ENCODE data around the gene HOXB9.

Gene HOXB9

DNA sequence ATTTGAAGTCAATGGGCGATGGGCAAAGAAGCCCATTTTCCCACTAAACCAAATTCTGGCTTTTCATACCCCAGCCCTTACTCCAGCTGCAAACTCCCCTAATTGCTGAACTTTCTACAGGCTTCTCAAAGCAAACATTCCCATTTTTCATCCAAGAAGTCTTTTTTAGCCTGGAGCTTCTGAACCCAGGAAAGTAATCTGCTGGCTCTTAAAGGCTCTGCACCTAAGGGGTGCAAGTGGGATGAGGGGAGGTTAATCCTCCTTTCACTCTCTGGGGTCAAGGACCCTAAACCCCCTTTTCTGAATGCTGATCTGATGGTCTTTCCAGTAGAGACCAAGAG lies 17.7 kb downstream of the HOXB9 start:
- Histone ChIP-seq H3K9ac (ENCODE audit: low read length) (no peak overlapping the region), H3F3A (ENCODE audit: insufficient read depth, low read length) (peaks cover 4% of the 10 kb centered on the region), H3K9me2 (replicated peaks; ENCODE audit: insufficient read depth, low read length) (no peaks in the 10 kb centered on the region), H3K36me3 (replicated peaks; ENCODE audit: insufficient read depth, low read length) (no peaks in the 10 kb centered on the region), H3K79me2 (ENCODE audit: low read length) (no peaks in the 10 kb centered on the region), H2AFZ (ENCODE audit: low read length) (no peak overlapping the region), H3K4me3 (ENCODE audit: low read length) (no peak overlapping the region), H3K9me3 (replicated peaks; ENCODE audit: insufficient read depth, low read length) (no peaks in the 10 kb centered on the region), H3K4me2 (ENCODE audit: low read depth, low read length) (no peak overlapping the region), H4K20me1 (ENCODE audit: insufficient read depth, low read length) (no peaks in the 10 kb centered on the region), H3K4me1 (ENCODE audit: low read length) (peaks cover 8% of the 10 kb centered on the region; the same call in 1 of the 2 replicates), H3K27ac (ENCODE audit: low read length) (no peak overlapping the region), H3K27me3 (replicated peaks; ENCODE audit: insufficient read depth, low read length) (peaks cover 22% of the 10 kb centered on the region)
- DNase-seq = no peak
- no peak for TF ChIP-seq EZH2phosphoT487 (IDR thresholded peaks at IDR 0.05; ENCODE audit: low read length)
- TF ChIP-seq, protein P1, sequence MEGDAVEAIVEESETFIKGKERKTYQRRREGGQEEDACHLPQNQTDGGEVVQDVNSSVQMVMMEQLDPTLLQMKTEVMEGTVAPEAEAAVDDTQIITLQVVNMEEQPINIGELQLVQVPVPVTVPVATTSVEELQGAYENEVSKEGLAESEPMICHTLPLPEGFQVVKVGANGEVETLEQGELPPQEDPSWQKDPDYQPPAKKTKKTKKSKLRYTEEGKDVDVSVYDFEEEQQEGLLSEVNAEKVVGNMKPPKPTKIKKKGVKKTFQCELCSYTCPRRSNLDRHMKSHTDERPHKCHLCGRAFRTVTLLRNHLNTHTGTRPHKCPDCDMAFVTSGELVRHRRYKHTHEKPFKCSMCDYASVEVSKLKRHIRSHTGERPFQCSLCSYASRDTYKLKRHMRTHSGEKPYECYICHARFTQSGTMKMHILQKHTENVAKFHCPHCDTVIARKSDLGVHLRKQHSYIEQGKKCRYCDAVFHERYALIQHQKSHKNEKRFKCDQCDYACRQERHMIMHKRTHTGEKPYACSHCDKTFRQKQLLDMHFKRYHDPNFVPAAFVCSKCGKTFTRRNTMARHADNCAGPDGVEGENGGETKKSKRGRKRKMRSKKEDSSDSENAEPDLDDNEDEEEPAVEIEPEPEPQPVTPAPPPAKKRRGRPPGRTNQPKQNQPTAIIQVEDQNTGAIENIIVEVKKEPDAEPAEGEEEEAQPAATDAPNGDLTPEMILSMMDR (IDR thresholded peaks at IDR 0.05; ENCODE audit: low read length) = no peak
- TF ChIP-seq EZH2 (optimal IDR thresholded peaks at IDR 0.05; ENCODE audit: low read depth, low read length) = no peak

DNA sequence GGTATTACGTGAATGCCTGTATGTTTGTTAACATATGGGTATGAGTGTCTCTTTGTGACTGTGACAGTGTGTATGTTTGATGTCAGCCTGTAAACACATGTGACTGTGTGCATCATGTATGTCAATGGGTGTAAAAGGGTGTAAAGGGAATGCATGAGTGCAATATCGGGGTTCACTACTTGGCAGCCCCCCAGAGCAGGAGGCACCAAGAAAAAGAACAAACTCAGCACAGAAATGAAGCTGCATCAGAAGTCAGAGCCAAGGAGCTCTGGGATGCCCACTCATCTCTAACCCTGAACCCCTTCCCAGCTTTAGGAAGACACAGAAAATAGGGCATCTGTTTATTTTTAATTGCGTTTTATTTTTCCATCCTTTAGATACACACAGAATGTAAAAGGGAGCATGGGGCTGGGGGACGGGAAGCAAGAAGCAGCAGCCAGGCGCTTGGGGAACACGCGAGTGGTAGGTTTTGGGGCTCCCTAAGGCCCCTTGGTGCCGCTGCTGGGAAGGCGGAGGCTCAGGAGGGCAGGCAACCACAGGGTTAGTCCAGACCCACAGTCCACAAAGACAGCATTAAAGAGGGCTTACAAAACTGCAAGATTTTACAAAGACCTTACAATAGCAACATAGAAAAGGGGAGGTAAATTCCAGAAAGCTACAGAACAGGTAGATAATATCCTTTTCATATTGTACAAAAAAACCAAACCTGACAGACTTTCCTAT lies 19.1 kb downstream of the HOXB9 start:
- peaks cover 8% of the 10 kb centered on the region; the same call in 1 of the 2 replicates for H3K4me1 ChIP-seq (ENCODE audit: low read length)
- TF ChIP-seq EZH2 (optimal IDR thresholded peaks at IDR 0.05; ENCODE audit: low read depth, low read length) (no peak), EZH2phosphoT487 (IDR thresholded peaks at IDR 0.05; ENCODE audit: low read length) (no peak)
- TF ChIP-seq, protein P1 (IDR thresholded peaks at IDR 0.05; ENCODE audit: low read length) = no peak
- H3F3A ChIP-seq (ENCODE audit: insufficient read depth, low read length) = no peaks in the 10 kb centered on the region
- peaks cover 32% of the 10 kb centered on the region for H3K27me3 ChIP-seq (replicated peaks; ENCODE audit: insufficient read depth, low read length)
- no peaks in the 10 kb centered on the region for H3K36me3 ChIP-seq (replicated peaks; ENCODE audit: insufficient read depth, low read length)
- no peak for DNase-seq
- no peak overlapping the region for H3K9ac ChIP-seq (ENCODE audit: low read length)
- H3K4me3 ChIP-seq (ENCODE audit: low read length) = no peak overlapping the region
- H3K9me3 ChIP-seq (replicated peaks; ENCODE audit: insufficient read depth, low read length) = no peaks in the 10 kb centered on the region
- H2AFZ ChIP-seq (ENCODE audit: low read length) = no peak overlapping the region
- no peak overlapping the region for H3K27ac ChIP-seq (ENCODE audit: low read length)
- H3K4me2 ChIP-seq (ENCODE audit: low read depth, low read length) = no peak overlapping the region
- H4K20me1 ChIP-seq (ENCODE audit: insufficient read depth, low read length) = no peaks in the 10 kb centered on the region
- no peaks in the 10 kb centered on the region for H3K9me2 ChIP-seq (replicated peaks; ENCODE audit: insufficient read depth, low read length)
- no peaks in the 10 kb centered on the region for H3K79me2 ChIP-seq (ENCODE audit: low read length)

DNA sequence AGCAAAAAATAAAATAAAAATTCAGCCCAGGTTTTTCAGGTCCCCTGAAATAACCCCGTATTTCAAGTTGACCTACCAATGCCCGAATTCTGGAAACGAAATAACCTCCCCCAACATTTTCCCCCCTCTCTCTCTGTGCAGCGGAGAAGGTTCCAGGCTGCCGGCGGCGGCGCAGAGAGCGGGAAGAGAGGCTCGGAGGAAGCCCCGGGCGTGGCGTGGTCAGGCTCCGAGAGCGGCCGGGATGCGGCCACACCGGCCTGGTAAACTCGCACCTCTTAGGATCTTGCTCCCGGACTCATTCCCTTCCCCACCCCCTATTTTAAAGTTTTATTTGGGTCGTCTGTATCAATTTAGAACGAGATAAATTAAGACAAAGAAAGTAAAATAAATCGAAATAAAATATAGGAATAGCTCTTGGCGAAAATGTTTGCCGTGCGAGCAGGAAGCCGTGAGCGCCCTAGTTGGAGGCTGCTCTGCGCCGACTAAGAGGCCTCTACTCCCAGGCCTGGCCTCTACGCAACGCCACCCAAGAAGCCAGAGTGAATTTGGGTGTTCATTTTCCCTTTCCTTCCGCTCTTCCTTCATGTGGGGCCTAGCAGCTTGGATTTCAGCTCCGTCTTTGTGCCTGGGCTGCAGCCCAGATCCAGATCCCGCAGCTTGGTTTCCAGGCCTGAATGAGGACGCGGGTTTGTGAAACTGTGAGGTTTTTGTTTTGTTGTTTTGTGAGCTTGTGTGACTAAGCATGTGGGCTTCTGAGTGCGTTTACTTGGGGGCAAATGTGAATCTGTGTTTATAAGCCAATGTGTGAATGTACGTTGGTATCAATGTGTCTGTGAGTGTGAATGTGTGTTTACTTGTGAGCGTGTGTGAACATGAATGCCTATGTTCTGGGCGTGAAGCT lies 19.9 kb downstream of the HOXB9 start:
- Histone ChIP-seq H3K4me3 (ENCODE audit: low read length) (no peak overlapping the region), H3F3A (ENCODE audit: insufficient read depth, low read length) (no peaks in the 10 kb centered on the region)

More for the DNA sequence above, 19.9 kb downstream of the HOXB9 start:
- Histone ChIP-seq H3K4me2 (ENCODE audit: low read depth, low read length) (no peak overlapping the region), H3K27ac (ENCODE audit: low read length) (no peak overlapping the region), H3K9ac (ENCODE audit: low read length) (no peak overlapping the region), H3K36me3 (replicated peaks; ENCODE audit: insufficient read depth, low read length) (no peaks in the 10 kb centered on the region), H3K4me1 (ENCODE audit: low read length) (peaks cover 8% of the 10 kb centered on the region; the same call in 1 of the 2 replicates), H3K9me2 (replicated peaks; ENCODE audit: insufficient read depth, low read length) (no peaks in the 10 kb centered on the region), H3K9me3 (replicated peaks; ENCODE audit: insufficient read depth, low read length) (no peaks in the 10 kb centered on the region), H4K20me1 (ENCODE audit: insufficient read depth, low read length) (no peaks in the 10 kb centered on the region), H3K79me2 (ENCODE audit: low read length) (no peaks in the 10 kb centered on the region), H3K27me3 (replicated peaks; ENCODE audit: insufficient read depth, low read length) (peaks cover 40% of the 10 kb centered on the region), H2AFZ (ENCODE audit: low read length) (no peak overlapping the region)
- DNase-seq = no peak
- TF ChIP-seq EZH2 (optimal IDR thresholded peaks at IDR 0.05; ENCODE audit: low read depth, low read length) = no peak
- TF ChIP-seq, protein P1 (IDR thresholded peaks at IDR 0.05; ENCODE audit: low read length) = no peak

Measured in MM.1S (cell line).